Measurements from ENCODE around the gene PFDN4.

The PFDN4 gene

DNA sequence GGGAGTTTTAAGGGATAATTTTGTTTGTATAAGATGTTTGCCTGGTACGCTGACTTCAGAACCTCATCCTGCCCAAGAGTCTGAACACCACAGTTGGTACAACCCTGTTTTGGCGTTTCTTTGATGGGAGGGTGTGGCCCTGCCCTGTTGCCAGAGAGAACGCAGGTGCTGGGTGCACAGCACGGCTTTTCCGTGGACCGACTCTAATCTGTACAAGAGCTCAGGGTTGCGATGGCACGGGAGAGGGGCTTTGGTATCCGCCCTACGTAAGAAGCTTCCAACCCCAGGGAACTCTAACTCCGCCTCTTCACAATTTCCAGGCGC is 35.4 kb upstream of the PFDN4 start:
- peaks cover 17% of the 10 kb centered on the region for H3K27me3 ChIP-seq (ENCODE audit: control insufficient read depth, low read length)
- H3K4me2 ChIP-seq (ENCODE audit: low read length), result no peak overlapping the region
- H3K9me2 ChIP-seq (replicated peaks; ENCODE audit: control insufficient read depth, low read length), result no peaks in the 10 kb centered on the region
- H3K9me3 ChIP-seq (ENCODE audit: control insufficient read depth, insufficient read depth, low read length), result no peaks in the 10 kb centered on the region
- H3K36me3 ChIP-seq (ENCODE audit: control insufficient read depth, low read length), result no peaks in the 10 kb centered on the region
- TF ChIP-seq, protein P1, sequence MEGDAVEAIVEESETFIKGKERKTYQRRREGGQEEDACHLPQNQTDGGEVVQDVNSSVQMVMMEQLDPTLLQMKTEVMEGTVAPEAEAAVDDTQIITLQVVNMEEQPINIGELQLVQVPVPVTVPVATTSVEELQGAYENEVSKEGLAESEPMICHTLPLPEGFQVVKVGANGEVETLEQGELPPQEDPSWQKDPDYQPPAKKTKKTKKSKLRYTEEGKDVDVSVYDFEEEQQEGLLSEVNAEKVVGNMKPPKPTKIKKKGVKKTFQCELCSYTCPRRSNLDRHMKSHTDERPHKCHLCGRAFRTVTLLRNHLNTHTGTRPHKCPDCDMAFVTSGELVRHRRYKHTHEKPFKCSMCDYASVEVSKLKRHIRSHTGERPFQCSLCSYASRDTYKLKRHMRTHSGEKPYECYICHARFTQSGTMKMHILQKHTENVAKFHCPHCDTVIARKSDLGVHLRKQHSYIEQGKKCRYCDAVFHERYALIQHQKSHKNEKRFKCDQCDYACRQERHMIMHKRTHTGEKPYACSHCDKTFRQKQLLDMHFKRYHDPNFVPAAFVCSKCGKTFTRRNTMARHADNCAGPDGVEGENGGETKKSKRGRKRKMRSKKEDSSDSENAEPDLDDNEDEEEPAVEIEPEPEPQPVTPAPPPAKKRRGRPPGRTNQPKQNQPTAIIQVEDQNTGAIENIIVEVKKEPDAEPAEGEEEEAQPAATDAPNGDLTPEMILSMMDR (IDR thresholded peaks at IDR 0.05; ENCODE audit: low read depth, low read length, poor library complexity, severe bottlenecking), result no peak
- TF ChIP-seq EZH2phosphoT487 (IDR thresholded peaks at IDR 0.05; ENCODE audit: borderline replicate concordance, low read length), result no peak
- H4K20me1 ChIP-seq (ENCODE audit: control insufficient read depth, insufficient read depth, low read depth, low read length), result no peaks in the 10 kb centered on the region
- H3K27ac ChIP-seq (ENCODE audit: low read depth, low read length), result no peak overlapping the region
- no peaks in the 10 kb centered on the region for H3K79me2 ChIP-seq (ENCODE audit: control insufficient read depth, low read length)
- H3F3A ChIP-seq (ENCODE audit: control insufficient read depth, insufficient read depth), result no peaks in the 10 kb centered on the region
- no peaks in the 10 kb centered on the region for H3K4me1 ChIP-seq (ENCODE audit: control insufficient read depth, low read length)
- H3K4me3 ChIP-seq (ENCODE audit: low read length), result no peak overlapping the region

DNA sequence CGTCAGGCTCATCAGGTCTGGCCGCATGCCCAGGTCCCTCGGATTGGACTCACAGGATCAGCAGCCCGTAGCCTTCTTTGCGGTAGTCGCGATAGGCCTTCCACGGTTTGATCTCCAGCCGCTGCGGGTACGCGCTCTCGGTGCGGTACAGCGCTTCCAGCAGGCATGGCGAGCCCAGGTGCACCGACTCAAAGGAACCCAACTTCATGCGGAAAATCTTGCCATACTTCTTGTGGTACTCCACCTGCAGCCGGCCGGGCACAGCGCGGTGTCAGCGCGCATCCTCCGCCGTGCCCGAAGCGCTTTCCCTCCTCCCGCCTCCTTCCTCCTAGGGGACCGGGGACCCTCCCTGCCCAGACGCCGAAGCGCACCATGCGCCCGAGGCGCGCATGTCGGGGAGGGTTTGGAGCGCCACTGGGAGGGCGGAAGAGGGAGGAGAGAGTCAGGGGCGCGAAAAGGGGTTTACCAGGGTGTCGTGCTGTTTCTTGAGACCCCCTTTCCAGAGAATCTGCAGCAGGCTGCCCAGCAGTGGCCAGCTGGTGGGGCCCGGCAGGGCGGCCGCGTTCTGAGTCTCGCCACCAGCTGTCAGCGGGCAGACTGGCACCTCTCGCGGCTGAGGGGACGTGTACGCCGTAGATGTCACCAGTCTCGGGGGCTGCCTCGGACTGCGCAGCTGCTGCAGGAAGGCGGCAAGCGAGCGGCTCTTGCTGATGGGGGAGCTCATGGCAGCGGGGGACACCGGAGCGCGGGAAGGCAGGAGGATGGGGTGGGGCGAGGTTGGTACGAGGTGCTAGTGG is 34.8 kb upstream of the PFDN4 start:
- no peaks in the 10 kb centered on the region for H3F3A ChIP-seq (ENCODE audit: control insufficient read depth, insufficient read depth)
- TF ChIP-seq EZH2phosphoT487 (IDR thresholded peaks at IDR 0.05; ENCODE audit: borderline replicate concordance, low read length), result no peak
- TF ChIP-seq, protein P1 (IDR thresholded peaks at IDR 0.05; ENCODE audit: low read depth, low read length, poor library complexity, severe bottlenecking), result no peak
- no peak overlapping the region for H3K4me2 ChIP-seq (ENCODE audit: low read length)
- peaks cover 17% of the 10 kb centered on the region for H3K27me3 ChIP-seq (ENCODE audit: control insufficient read depth, low read length)
- H3K4me1 ChIP-seq (ENCODE audit: control insufficient read depth, low read length), result no peaks in the 10 kb centered on the region
- no peak overlapping the region for H3K4me3 ChIP-seq (ENCODE audit: low read length)
- no peak overlapping the region for H3K27ac ChIP-seq (ENCODE audit: low read depth, low read length)
- no peaks in the 10 kb centered on the region for H3K9me2 ChIP-seq (replicated peaks; ENCODE audit: control insufficient read depth, low read length)
- no peaks in the 10 kb centered on the region for H3K79me2 ChIP-seq (ENCODE audit: control insufficient read depth, low read length)
- H3K36me3 ChIP-seq (ENCODE audit: control insufficient read depth, low read length), result no peaks in the 10 kb centered on the region
- no peaks in the 10 kb centered on the region for H3K9me3 ChIP-seq (ENCODE audit: control insufficient read depth, insufficient read depth, low read length)
- no peaks in the 10 kb centered on the region for H4K20me1 ChIP-seq (ENCODE audit: control insufficient read depth, insufficient read depth, low read depth, low read length)

DNA sequence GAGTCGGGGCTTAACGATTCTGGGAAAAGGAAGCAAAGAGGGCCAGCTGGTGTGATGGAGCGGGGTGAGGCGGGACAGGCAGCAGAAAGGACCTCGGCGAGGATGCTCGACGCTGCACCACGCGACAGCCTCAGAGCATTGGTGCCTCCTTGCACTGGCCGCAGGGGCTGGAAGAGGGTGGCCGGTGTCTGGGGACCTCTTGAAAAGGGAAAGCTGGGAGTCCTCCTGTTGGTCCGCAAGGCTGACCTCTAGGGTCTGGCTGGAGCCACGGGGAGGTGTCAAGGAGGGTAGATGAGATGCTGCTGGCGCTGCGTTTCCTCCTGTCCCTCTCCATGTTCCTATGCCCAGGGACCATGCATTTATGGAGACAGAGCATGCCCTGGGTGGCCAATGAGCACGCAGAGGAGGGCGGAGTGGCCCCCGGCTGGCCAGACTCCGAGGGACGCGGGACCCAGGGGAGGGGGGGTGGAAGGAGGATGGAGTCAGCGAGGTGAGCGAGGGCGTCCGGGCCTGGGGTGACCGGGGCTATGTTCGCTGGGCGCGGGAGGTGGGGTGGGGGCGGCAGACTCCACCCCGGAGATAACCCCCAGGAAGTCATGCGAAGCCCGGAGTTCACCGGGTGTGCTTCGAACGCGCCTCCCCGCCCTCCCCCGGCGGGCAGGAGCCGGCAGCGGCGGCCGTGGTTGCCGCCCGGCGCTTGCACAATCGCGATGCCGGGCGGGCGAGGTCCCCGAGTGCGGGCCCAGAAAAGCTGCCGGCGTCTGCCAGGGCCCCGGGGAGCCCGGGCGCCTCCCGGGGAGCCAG is 34.0 kb upstream of the PFDN4 start, which contains the start of gene CYP24A1:
TSS of gene CYP24A1 (minus strand) at position 334 of the 804 bp plus-strand sequence. CDS start 407 bp downstream, outside the sequence.
- H3K9me2 ChIP-seq (replicated peaks; ENCODE audit: control insufficient read depth, low read length), result no peaks in the 10 kb centered on the region
- H3K4me2 ChIP-seq (ENCODE audit: low read length), result no peak within 1 kb of the TSS
- no peak within 1 kb of the TSS for H3K27ac ChIP-seq (ENCODE audit: low read depth, low read length)
- no peak within 1 kb of the TSS for H3K4me3 ChIP-seq (ENCODE audit: low read length)
- H3K4me1 ChIP-seq (ENCODE audit: control insufficient read depth, low read length), result no peaks in the 10 kb centered on the region
- no peak for TF ChIP-seq EZH2phosphoT487 (IDR thresholded peaks at IDR 0.05; ENCODE audit: borderline replicate concordance, low read length)
- TF ChIP-seq, protein P1 (IDR thresholded peaks at IDR 0.05; ENCODE audit: low read depth, low read length, poor library complexity, severe bottlenecking), result no peak
- no peaks in the 10 kb centered on the region for H3K79me2 ChIP-seq (ENCODE audit: control insufficient read depth, low read length)
- H3K27me3 ChIP-seq (ENCODE audit: control insufficient read depth, low read length), result peaks cover 17% of the 10 kb centered on the region
- no peaks in the 10 kb centered on the region for H3K36me3 ChIP-seq (ENCODE audit: control insufficient read depth, low read length)
- no peaks in the 10 kb centered on the region for H4K20me1 ChIP-seq (ENCODE audit: control insufficient read depth, insufficient read depth, low read depth, low read length)
- H3K9me3 ChIP-seq (ENCODE audit: control insufficient read depth, insufficient read depth, low read length), result no peaks in the 10 kb centered on the region
- H3F3A ChIP-seq (ENCODE audit: control insufficient read depth, insufficient read depth), result no peaks in the 10 kb centered on the region
